Large intestine (tissue), 3 donors: ENCODE results near the gene DNM3. TPM values are rescaled to one million over a fixed set of nuclear protein-coding genes. Genes with fewer than 3 reads are reported as not detected.
"Not testable (repeated sequence)": the region's sequence is repeated elsewhere in the genome, so short reads cannot be mapped to it uniquely, and the experiment has no call there.

ENCODE experiments used
- DNase-seq, 2 donors: peaks; one replicate each; pipeline versions ENCODE4 v3.0.0 to v3.0.0-alpha.2; 2013
- H3K27ac ChIP-seq: one replicate; pipeline ENCODE4 v1.5.1; 2013; ENCODE audit warnings: low read length
- H3K27me3 ChIP-seq: 2 replicates; pipeline ENCODE4 v1.6.1; 2013; ENCODE audit warnings: low read length; ENCODE audit not compliant: control insufficient read depth, insufficient read depth
- H3K36me3 ChIP-seq: 2 replicates; pipeline ENCODE4 v1.6.1; 2013; ENCODE audit warnings: low read length; ENCODE audit not compliant: control insufficient read depth, insufficient read depth
- H3K4me1 ChIP-seq: one replicate; pipeline ENCODE4 v1.6.1; 2013; ENCODE audit warnings: low read length; ENCODE audit not compliant: control insufficient read depth, insufficient read depth
- H3K4me3 ChIP-seq: one replicate; pipeline ENCODE4 v1.5.1; 2013; ENCODE audit warnings: low read length
- H3K9me3 ChIP-seq: one replicate; pipeline ENCODE4 v1.6.1; 2013; ENCODE audit warnings: mild to moderate bottlenecking, low read depth, low read length, moderate library complexity; ENCODE audit not compliant: control insufficient read depth
- WGBS: methylation state at CpG from one replicate; pipeline ENCODE4 v1.1.5; 2013; ENCODE audit warnings: low lambda C conversion rate; ENCODE audit not compliant: insufficient coverage; 5-methylcytosine and 5-hydroxymethylcytosine counted together
- polyA plus RNA-seq: library from polyadenylated mRNA; unstranded; fragments of 120-200 nt; gene quantifications from one replicate; pipeline ENCODE4 v1.2.1, GENCODE V29; 2013

Gene DNM3
- polyA plus RNA-seq, 1 donor: 2.2 TPM

- Histone ChIP-seq H3K27ac (no peak overlapping the region), H3K36me3 (no peaks in the 10 kb centered on the region), H3K27me3 (no peaks in the 10 kb centered on the region), H3K4me3 (no peak overlapping the region), H3K9me3 (no peaks in the 10 kb centered on the region), H3K4me1 (no peaks in the 10 kb centered on the region)
- WGBS: no CpG with 5 or more reads among the region's 2 CpGs
- no peak for DNase-seq
Measured at GRCh38 chr1:172293429-172293828, 452.1 kb downstream of the DNM3 start.

GRCh38 chr1:172298141-172298540 is 456.8 kb downstream of the DNM3 start:
- H3K9me3 ChIP-seq: no peaks in the 10 kb centered on the region
- no peaks in the 10 kb centered on the region for H3K4me1 ChIP-seq
- DNase-seq: no peak
- H3K27ac ChIP-seq: no peak overlapping the region
- no peaks in the 10 kb centered on the region for H3K27me3 ChIP-seq
- no peaks in the 10 kb centered on the region for H3K36me3 ChIP-seq
- WGBS: 100% methylated on average over 1 of the region's 3 CpGs
- H3K4me3 ChIP-seq: no peak overlapping the region

- 90% methylated on average over 2 of the region's 2 CpGs for WGBS
- H3K36me3 ChIP-seq: no peaks in the 10 kb centered on the region
- DNase-seq: no peak
- no peak overlapping the region for H3K27ac ChIP-seq
- H3K27me3 ChIP-seq: no peaks in the 10 kb centered on the region
- H3K4me3 ChIP-seq: no peak overlapping the region
- H3K4me1 ChIP-seq: no peaks in the 10 kb centered on the region
- no peaks in the 10 kb centered on the region for H3K9me3 ChIP-seq
Measured at GRCh38 chr1:172298911-172299310, 457.6 kb downstream of the DNM3 start.

GRCh38 chr1:172299515-172299914 is 458.2 kb downstream of the DNM3 start:
- H3K9me3 ChIP-seq: no peaks in the 10 kb centered on the region
- no peak overlapping the region for H3K4me3 ChIP-seq
- no peak for DNase-seq
- no peaks in the 10 kb centered on the region for H3K27me3 ChIP-seq
- no peaks in the 10 kb centered on the region for H3K4me1 ChIP-seq
- H3K27ac ChIP-seq: no peak overlapping the region
- no peaks in the 10 kb centered on the region for H3K36me3 ChIP-seq

GRCh38 chr1:172307508-172307907 is 466.2 kb downstream of the DNM3 start:
- not testable (repeated sequence) for DNase-seq, H3K9me3 ChIP-seq, H3K4me3 ChIP-seq, H3K27me3 ChIP-seq, H3K27ac ChIP-seq, H3K4me1 ChIP-seq, H3K36me3 ChIP-seq
- no CpG with 5 or more reads among the region's 4 CpGs for WGBS

GRCh38 chr1:172308142-172308541 is 466.8 kb downstream of the DNM3 start:
- no peak overlapping the region for H3K4me3 ChIP-seq
- WGBS: 43% methylated on average over 1 of the region's 2 CpGs
- DNase-seq: no peak
- no peaks in the 10 kb centered on the region for H3K4me1 ChIP-seq
- H3K9me3 ChIP-seq: no peaks in the 10 kb centered on the region
- H3K27ac ChIP-seq: no peak overlapping the region
- no peaks in the 10 kb centered on the region for H3K27me3 ChIP-seq
- no peaks in the 10 kb centered on the region for H3K36me3 ChIP-seq

- no peak overlapping the region for H3K27ac ChIP-seq
- H3K4me3 ChIP-seq: no peak overlapping the region
- no peaks in the 10 kb centered on the region for H3K36me3 ChIP-seq
- no peak for DNase-seq
- no peaks in the 10 kb centered on the region for H3K9me3 ChIP-seq
- H3K27me3 ChIP-seq: no peaks in the 10 kb centered on the region
- no peaks in the 10 kb centered on the region for H3K4me1 ChIP-seq
- WGBS: 81% methylated on average over 3 of the region's 4 CpGs
Measured at GRCh38 chr1:172308577-172308976, 467.3 kb downstream of the DNM3 start.

- 83% methylated on average over 1 of the region's 6 CpGs for WGBS
- no peaks in the 10 kb centered on the region for H3K9me3 ChIP-seq
- no peak overlapping the region for H3K4me3 ChIP-seq
- H3K4me1 ChIP-seq: peaks cover 2% of the 10 kb centered on the region
- no peak overlapping the region for H3K27ac ChIP-seq
- DNase-seq: no peak
- H3K36me3 ChIP-seq: no peaks in the 10 kb centered on the region
- H3K27me3 ChIP-seq: no peaks in the 10 kb centered on the region
Measured at GRCh38 chr1:172320733-172321132, 479.4 kb downstream of the DNM3 start.

GRCh38 chr1:172321451-172321850 is 480.2 kb downstream of the DNM3 start:
- no peak overlapping the region for H3K4me3 ChIP-seq
- DNase-seq: no peak
- no peaks in the 10 kb centered on the region for H3K36me3 ChIP-seq
- WGBS: no CpG with 5 or more reads among the region's 4 CpGs
- H3K27me3 ChIP-seq: no peaks in the 10 kb centered on the region
- H3K4me1 ChIP-seq: peaks cover 2% of the 10 kb centered on the region
- no peak overlapping the region for H3K27ac ChIP-seq
- no peaks in the 10 kb centered on the region for H3K9me3 ChIP-seq

GRCh38 chr1:172322219-172323061 is 481.1 kb downstream of the DNM3 start:
- Histone ChIP-seq H3K27me3 (no peaks in the 10 kb centered on the region), H3K36me3 (no peaks in the 10 kb centered on the region), H3K9me3 (no peaks in the 10 kb centered on the region), H3K27ac (no peak overlapping the region), H3K4me3 (no peak overlapping the region), H3K4me1 (peaks cover 2% of the 10 kb centered on the region)
- WGBS: no CpG with 5 or more reads among the region's 13 CpGs
- DNase-seq: no peak

GRCh38 chr1:172323686-172324085 is 482.4 kb downstream of the DNM3 start:
- no peak for DNase-seq
- no peak overlapping the region for H3K4me3 ChIP-seq
- H3K9me3 ChIP-seq: no peaks in the 10 kb centered on the region
- no CpG with 5 or more reads among the region's 1 CpG for WGBS
- H3K4me1 ChIP-seq: peaks cover 2% of the 10 kb centered on the region
- H3K27ac ChIP-seq: no peak overlapping the region
- H3K36me3 ChIP-seq: no peaks in the 10 kb centered on the region
- H3K27me3 ChIP-seq: no peaks in the 10 kb centered on the region
